Activated gamma-delta T cell treated with anti-CD3 and anti-CD28 coated beads, Interleukin-2, amount 50 U/mL, for 16 hours (primary cell): ENCODE data around the gene ITGA5.

Experiments
- DNase-seq: peaks from one replicate; pipeline ENCODE4 v3.0.0-alpha.2; 2020; ENCODE audit warnings: low read depth

ITGA5 gene

DNA sequence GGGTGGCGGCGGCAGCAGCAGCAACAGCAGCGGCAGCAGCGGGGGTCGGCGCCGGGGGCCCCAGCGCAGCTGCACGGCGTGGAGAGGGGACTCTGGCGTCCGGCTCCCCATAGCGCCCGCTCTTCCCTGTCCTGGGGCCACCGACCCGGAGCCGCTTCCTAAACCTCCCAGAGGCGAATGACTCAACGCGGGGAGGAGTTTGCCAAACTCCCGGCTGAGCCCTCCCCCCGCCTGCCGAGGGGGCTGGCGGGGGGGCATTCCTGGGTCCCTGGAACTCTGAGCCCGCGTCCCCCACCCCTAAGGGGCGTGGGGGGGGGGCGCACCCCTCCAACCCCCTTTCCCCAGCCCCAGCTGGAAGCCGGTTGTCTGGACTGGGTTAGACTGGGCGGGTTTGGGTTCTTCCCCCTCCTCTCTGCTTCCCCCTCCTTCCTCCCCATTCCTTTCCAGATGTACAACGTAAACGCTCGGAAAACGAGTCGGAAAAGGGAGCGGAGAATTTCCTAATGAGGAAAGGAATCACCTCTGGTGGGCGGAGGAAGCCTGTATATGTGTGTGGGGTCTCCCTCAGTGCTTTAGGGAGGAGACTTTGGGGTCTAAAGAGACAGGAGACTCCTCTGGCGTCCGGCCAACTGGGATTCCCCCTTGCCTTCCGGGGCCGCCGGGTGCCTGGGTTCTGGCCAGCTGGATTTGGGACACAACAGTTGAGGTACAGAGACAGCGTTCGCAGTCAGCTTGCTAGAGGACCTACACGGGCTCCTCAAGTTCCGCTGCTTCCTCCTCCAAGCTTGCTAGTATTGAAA lies at the start of gene ITGA5:
ITGA5 (minus strand) TSS at position 179 of the 800 bp plus-strand sequence; CDS start at position 111, 68 bp downstream.
- DNase-seq, result no peak

DNA sequence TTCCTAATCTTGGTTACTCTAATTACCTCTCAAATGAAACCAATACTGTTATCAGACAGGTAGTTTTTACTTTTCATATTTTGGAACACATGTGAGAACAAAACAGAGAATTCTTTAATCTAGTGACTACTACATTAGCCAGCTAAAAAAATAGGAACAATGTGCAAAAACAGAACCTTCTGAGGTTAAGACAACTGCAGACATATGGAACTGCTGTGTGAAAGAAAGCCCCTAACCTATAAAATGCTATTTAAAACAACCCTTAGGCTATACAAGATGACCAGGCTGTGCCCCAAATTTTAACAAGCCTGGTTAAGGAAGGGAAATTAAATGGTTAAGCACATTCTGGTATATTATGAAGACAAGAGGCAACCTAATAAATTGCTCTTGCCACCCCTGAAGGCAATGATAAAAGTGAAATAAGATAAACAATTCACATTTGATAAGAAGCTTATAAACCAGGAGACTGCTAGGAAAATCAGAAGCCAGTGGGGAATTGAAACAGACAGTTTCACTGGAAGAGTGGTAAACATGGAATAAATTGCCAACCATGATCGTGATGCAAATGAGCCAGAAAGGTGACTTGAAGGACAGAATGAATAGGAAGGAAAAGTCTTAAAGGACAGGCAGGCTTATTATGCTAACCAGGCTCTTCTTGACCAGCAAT lies 46.9 kb upstream of the ITGA5 start:
- DNase-seq, result no peak

DNA sequence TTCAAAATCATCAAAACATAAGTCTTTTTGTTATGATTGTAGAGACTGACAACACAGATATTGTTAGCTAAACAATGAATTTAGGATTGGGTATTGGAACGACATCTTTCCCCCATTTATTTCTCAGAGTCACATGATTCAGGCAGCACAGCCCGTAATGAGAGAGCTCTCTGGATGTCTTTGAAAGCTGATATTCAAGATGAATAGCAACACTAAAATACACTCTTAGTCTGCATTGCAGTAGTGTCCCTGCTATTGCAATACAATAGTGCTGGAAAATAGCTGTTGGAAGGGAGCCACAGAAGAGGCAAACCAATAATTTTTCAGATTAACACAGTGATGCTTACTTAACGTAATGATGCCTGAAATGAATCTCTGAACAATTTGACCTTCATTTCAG lies 44.4 kb upstream of the ITGA5 start:
- no peak for DNase-seq

DNA sequence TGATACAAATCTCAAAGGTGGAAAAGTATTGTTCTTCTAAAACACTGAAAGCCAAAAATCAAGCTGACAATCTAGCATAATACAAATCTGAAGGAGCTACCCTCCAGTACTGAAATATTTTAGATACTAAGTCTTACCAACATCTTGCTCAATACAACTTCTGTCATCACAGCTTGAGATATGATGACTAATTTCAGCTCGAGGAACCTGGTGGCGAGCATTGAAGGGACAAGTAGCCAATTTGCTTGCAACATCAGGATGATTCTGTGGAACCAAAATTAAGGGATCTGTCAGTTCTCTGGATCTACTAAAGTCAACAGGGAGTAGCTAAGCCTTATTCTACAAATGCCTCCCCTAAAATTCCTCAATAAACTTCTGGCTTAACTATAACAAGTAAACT lies 44.0 kb upstream of the ITGA5 start:
- DNase-seq, result no peak

DNA sequence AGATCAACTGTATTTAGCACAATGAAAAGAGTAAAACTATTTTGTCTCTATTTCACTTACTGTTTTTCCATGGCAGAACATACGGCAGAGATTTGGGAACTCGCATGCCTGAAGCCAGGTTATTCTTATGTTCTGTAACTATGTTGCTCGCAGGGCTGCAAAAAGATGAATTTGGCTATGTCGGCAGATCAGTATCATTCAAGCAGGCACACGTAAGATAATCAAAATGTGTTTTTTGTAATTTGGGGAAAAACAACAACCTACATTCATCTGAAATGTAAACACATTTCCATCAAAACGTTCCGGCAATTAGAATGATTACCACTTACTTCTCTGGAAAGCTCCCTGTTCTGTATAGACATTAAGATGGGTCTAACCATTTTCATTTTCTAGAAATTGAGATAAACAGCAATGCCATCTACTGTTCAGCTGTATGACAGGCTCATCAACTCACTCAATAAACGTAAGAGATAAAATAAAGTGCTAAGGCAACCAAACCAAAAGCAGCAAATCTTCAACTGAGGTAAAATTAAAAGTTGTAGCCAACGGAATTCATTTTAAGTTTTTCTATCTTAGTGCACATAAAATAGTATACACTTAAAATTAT lies 41.4 kb upstream of the ITGA5 start:
- DNase-seq, result no peak

DNA sequence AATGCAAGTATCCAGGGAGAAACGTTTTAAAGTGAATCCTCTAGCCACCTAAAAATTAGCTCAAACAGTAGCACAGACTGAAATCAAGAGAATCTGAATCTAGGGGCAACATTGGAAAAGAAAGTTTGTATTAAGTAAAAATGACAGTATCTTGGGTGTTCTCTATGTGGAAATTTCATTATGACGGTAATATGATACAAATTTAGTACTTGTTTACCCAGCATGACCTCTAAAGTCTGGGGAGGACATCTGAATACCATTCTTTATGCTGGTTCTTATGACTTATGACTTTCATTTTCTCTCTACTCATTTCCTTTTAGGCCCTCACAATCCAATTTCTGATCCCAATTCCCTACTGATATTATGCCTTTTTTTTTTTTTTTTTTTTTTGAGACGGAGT lies 40.3 kb upstream of the ITGA5 start:
- DNase-seq, result no peak

DNA sequence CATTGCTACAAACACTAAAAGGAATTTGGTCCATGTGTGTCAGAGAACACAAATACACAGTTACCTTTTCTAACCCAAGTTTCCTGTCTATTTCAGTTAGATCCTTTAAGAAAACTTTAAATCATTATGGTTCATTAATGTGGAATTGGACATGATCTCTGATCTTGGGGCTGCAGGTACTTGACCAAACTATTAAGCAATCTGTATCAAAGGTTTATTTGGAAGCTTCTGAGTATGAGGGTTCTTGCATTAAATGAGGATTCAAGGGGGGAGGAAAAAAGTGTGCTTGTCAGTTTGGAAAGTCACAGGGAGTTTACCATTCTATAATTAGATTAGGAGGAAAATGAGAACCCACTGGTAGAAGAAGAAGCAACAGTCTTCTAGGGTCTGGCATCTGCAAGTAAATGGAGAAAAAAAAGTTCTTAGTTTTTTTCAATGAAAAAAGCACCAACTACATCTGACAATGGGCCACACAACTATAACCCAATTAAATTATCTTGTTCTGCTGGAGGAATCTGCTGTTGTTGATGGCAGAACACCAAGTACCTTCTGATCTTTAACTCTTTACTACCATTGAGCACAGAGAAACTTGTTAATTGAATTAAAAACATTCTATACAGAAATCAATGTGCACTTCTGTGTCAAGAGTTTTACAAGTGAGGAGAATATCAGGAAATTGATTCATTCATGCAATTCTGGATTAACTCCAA lies 36.8 kb upstream of the ITGA5 start:
- DNase-seq, result no peak

DNA sequence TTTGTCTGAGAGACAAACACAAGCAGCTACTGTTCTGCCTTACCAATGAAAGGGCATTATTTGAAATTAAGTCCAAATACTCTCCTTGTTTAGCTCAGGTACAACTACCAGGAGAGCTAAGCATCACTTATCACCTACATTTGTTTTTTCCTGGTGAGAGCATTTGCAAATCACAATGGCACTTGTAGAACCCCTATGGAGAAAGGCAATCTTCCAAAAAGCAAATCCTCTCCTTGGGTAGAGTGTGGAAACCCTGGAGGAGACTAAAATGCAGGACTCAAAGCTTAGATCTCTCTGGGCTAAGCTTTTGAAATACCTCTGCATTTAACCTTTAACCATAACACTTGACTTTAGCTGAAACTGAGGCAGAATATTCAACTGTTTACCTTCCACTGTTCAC lies 33.6 kb upstream of the ITGA5 start:
- DNase-seq, result no peak

DNA sequence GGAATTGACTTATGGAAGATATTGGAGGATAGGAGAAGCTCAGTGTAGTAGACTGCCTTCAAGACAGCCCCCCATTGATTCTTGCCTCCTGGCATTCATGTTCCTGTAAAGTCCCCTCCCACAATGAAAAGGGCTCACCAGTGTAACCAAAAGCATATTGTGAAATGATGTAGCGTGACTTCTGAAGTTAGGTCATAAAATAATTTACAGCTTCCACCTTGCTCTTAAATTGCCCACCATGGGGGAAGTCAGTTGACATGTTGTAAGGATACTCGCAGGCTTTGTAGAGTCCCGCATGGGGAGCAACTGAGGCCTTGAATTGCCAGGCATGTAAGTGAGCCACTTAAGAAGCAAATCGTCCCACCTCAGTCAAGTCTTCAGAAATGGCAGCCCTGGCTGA lies 29.3 kb upstream of the ITGA5 start:
- DNase-seq, result no peak

DNA sequence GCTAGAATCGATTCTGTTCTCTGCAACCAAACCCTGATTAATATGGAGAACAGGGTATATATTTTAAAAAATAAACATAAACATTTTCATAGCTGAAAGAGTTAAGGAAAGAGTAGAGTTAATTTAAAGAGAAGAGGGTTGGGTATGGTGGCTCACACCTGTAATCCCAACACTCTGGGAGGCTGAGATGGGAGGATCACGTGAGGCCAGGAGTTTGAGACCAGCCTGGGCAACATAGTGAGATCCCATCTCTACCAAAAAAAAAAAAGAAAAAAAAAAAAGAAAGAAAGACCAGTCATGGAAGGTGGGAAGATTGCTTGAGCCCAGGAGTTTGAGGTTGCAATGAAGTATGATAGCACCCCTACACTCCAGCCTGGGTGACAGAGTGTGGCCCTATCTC lies 28.9 kb upstream of the ITGA5 start:
- no peak for DNase-seq

DNA sequence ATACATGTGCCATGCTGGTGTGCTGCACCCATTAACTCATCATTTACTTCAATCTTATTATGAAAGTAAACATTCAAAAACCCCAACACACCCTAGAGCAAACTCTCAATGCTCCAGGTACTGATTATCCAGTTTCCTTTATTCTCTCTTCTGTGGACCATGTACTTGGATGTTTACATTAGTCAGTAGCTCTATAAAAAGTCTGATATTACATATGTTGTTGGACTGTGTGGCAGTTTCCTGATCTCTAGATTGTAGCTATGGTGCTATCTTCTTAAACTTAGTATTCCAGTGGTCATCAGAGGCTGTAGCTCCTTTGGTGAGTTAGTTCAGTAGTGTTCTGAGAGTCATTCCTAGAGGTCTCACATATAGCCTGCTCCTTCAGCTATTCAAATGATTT lies 25.1 kb upstream of the ITGA5 start:
- DNase-seq, result no peak

DNA sequence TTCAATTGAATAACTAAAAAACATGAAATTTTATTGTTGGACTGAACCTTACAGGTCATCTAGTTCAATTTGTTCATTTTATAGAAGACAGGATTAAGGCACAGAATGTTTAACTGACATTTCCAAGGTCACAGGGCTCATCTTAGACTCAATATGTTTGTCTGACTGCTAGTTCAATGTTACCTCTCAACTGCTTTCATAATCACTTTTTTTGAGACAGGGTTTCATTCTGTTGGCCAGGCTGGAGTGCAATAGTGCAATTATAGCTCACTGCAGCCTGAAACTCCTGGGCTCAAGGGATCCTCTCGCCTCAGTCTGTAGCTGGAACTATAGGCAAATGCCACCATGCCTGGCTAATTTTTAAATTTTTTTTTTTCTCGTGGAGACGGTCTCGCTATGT lies 24.4 kb upstream of the ITGA5 start:
- no peak for DNase-seq

DNA sequence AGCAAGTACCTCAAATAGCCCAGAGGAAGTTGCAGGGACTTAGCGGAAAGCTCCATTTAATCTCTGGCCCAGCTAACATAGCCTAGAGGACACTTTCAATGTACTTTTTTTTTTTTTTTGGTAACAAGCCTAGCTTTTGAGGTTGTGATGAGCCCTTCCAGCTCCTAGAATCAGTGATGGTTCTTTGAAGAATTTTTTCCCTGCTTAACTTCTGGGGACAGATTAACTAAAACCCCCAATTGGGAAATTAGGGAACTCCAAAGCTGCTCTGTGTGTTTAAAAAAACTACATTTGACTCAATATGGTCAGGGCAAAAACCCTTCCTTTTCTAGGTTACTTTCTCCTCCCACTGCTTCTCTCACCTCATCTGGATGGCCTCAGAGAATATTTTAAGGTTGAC lies 23.9 kb upstream of the ITGA5 start:
- no peak for DNase-seq

DNA sequence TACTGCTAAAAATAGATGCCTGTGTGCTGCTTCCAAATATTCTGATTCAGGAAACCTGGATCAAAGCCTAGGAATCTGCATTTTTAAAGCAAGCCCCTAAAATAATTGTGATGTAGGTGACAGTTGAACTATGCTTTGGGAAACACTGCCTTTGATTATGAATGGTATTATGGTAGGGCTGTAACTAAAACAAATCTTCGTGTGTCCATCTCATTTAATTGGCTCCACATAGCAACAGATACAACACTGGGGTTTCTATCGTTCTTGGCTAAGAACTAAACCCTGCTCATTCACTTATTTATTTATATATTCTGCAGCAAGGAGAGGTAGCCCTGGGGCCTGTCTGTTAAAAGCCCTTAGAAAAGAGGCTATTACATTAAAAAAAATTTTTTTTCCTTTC lies 23.0 kb upstream of the ITGA5 start:
- DNase-seq, result no peak

DNA sequence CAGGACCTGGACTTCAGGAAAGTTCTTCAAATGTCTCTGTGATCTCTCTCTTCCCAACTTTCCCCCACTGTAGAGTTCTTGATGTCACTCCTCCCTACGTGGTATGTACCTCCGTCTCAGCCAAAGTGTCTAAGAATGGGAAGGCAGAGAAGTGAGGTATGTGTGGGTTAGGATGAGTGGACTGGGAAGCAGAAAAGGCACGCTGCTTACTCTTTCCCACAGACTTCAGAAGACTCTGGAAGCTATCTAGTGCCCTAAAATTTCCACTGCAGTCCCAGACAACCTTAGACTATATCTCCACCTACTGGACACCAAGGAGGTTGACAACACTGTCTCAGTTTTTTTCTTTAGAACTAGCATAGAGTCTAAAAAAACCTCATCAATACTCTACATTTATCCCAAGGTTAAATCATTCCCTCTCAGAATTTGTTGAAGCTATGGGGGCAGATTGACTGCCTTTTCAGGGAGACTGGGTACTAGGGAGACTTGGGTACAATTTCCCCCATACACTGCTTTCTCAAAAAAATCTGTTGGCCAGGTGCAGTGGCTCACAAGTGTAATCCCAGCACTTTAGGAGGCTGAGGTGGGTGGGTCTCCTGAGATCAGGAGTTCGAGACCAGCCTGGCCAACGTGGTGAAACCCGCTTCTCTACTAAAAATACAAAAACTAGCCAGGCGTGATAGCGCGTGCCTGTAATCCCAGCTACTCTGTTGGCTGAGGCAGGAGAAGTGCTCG lies 20.6 kb upstream of the ITGA5 start:
- no peak for DNase-seq

DNA sequence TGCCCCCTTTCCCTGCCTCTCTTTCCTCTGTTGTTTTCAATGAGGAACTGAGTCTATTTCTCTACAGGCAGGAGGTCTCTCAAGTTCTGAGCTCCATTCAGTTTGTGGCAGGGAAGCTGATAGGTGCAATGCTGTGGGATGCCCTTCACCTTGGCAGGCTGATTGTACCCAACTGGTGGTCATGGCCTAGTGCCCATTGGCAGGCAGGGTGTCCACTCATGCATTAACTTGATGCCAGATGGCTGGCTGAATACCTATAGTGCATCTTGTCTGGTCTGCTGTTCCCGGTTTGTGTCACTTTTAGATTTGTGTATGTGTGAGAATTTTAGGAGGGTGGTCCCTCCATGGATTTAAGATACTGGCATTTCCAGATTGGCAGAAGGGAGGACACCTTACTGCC lies 20.0 kb upstream of the ITGA5 start:
- DNase-seq, result no peak

DNA sequence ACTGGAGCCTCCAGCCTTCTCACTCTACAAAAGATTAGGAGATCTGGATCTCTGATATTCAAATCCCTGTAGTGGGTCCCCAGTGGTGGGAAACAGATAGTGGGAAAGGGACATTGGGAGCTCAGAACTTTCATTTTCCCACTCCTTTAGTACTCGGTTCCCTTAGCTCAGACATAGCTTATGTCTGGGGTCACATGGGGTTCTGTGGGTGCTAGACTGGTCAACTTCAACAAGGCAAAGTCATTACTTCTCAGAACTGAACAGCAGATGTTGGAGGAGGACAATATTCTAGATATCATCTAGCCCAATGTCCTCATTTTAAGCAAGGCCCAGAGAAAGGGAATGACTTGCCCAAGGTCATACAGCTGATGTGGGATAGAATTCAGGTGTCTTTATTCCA lies 19.5 kb upstream of the ITGA5 start:
- DNase-seq, result no peak

DNA sequence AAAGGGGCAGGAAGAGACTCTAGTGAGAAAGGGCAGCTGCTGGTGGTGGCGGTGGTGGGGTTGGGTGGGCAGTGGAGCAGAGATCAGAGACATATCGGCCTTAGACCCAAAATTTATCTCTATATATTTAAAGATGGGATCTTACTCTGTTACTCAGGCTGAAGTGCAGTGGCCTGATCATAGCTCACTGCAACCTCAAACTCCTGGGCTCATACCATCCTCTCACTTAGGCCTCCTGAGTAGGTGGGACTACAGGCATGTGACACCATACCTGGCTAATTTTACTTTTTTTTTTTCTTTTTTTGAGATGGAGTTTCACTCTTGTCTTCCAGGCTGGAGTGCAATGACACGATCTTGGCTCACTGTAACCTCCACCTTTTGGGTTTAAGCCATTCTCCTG lies 18.6 kb upstream of the ITGA5 start:
- DNase-seq, result no peak

DNA sequence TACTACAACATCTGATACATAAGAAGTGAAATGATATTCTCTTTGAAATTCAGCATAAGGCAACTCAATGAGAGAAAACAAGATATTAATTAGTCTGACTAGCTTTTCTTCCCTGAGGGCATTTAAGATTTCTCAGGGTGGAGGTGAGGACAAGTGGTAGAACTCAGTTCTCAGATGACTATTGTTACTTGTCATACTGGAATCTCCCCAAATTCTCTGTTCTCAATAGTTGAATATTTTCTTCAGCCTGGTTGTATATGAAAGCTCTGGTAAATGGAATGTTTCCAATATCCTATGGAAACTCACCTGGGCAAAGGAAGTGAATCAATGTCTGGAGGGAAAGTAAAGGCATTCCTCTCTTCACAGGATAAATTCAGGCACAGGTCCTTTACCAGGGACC lies 18.2 kb upstream of the ITGA5 start:
- no peak for DNase-seq

DNA sequence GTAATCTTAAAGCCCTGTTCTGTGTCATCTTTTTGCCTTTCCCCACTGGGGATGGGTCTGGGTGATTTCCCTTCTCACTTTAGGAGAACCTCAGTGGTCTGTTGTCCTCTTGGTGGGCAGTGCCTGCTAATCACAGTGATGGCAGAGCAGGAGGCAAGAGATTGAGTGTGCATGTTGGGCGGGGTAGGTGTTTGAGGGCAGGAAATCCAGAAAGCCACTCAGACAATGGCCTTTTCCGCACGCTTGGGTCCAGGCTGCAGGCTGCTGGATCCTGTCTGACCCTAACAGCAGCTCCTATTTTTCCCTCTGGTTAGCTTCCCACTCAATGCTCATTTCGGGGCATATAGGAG lies 13.7 kb upstream of the ITGA5 start:
- no peak for DNase-seq

DNA sequence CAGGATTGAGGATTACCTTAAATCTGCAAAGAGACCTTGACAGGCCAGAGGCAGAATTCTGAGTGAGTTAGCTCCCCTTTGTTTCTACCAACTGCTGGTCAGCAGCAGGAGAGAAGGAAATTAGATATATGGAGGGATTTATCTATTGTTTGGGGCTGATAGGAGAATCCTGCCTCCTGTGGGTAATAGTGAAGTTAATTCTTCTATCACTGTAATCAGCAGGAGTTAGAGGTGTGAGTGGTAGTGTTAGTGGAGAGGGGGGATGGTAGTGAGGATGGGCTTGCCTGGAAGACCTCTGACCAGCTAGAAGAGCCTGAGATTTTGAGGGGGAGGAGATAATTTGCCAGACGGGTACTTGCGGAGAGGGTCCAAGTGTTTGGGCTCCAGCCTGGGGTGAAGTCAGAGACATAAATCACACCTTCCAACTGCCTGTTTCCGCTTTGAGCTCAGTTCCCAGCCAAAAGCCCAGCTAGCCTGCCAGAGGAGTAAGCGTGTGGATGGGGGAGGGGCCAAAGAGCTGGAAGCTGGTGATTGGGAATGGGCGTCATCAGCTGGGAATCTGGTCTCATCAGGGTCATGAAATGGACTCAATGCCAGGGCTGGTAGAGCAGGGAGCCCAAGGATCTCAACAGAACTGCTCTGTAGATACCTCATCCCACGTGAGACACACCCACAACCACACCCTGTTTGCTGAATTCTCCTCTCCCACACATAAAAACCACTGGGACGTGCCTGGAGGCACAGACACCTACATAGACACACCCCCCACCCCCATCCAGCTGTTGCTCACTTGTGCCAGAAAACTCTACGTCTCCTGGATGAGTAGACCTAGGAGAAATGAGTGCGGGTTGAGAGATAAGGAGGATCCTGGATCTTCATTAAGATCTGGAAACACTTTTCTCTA lies 13.1 kb upstream of the ITGA5 start:
- DNase-seq, result no peak
